Parathyroid adenoma (tissue), 2 donors: ENCODE data around the gene NFE2L3.
"Not testable (repeated sequence)": the region's sequence is repeated elsewhere in the genome, so short reads cannot be mapped to it uniquely, and the experiment has no call there.

Experiments
- H2AFZ ChIP-seq: fragments of 300-600 bp; sonication (generic); one replicate; pipeline ENCODE4 v1.7.0; 2017; ENCODE audit warnings: antibody characterized with exemption, mild to moderate bottlenecking
- H3K27ac ChIP-seq: fragments of 300-600 bp; sonication (generic); one replicate; pipeline ENCODE4 v1.7.0; 2017
- H3K27me3 ChIP-seq: fragments of 300-600 bp; sonication (generic); one replicate; pipeline ENCODE4 v1.7.0; 2017; ENCODE audit warnings: low read length; ENCODE audit not compliant: control insufficient read depth, insufficient read depth
- H3K36me3 ChIP-seq: fragments of 300-600 bp; sonication (generic); one replicate; pipeline ENCODE4 v1.7.0; 2017; ENCODE audit warnings: low read length; ENCODE audit not compliant: control insufficient read depth, insufficient read depth
- H3K4me1 ChIP-seq: fragments of 300-600 bp; sonication (generic); one replicate; pipeline ENCODE4 v1.7.0; 2017; ENCODE audit warnings: control low read depth
- H3K4me2 ChIP-seq: fragments of 300-600 bp; sonication (generic); one replicate; pipeline ENCODE4 v1.7.0; 2017; ENCODE audit warnings: low read length
- H3K4me3 ChIP-seq: fragments of 300-600 bp; sonication (generic); one replicate; pipeline ENCODE4 v1.7.0; 2017; ENCODE audit warnings: low read depth, low read length
- H3K79me2 ChIP-seq: fragments of 300-600 bp; sonication (generic); one replicate; pipeline ENCODE4 v1.7.0; 2017; ENCODE audit warnings: control low read depth
- H3K9ac ChIP-seq: fragments of 300-600 bp; sonication (generic); one replicate; pipeline ENCODE4 v1.7.0; 2017; ENCODE audit warnings: mild to moderate bottlenecking
- H3K9me3 ChIP-seq: fragments of 300-600 bp; sonication (generic); one replicate; pipeline ENCODE4 v1.7.0; 2017; ENCODE audit warnings: low read length; ENCODE audit not compliant: control insufficient read depth
- TF ChIP-seq, protein P1 (sequence below): fragments of 300-600 bp; sonication (generic); IDR thresholded peaks from one replicate; pipeline ENCODE4 v1.7.0; 2017; ENCODE audit warnings: antibody characterized with exemption, mild to moderate bottlenecking
- donor health status: primary hyperparathyroidism.

The NFE2L3 gene

DNA sequence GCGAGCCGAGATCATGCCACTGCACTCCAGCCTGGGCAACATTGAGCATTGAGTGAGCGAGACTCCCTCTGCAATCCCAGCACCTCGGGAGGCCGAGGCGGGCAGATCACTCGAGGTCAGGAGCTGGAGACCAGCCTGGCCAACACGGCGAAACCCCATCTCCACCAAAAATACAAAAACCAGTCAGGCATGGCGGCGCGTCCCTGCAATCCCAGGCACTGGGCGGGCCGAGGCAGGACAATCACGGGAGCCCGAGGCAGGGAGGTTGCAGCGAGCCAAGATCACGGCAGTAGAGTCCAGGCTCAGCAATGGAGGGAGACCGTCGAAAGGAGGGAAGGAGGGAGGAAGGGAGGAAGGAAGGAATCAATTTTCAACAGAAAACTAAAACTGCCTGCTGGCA lies 25.3 kb downstream of the NFE2L3 start:
- not testable (repeated sequence) for H3K36me3 ChIP-seq, H3K27me3 ChIP-seq, H3K9ac ChIP-seq, H3K9me3 ChIP-seq, H2AFZ ChIP-seq, H3K4me2 ChIP-seq, H3K4me1 ChIP-seq, H3K79me2 ChIP-seq, H3K27ac ChIP-seq, H3K4me3 ChIP-seq

DNA sequence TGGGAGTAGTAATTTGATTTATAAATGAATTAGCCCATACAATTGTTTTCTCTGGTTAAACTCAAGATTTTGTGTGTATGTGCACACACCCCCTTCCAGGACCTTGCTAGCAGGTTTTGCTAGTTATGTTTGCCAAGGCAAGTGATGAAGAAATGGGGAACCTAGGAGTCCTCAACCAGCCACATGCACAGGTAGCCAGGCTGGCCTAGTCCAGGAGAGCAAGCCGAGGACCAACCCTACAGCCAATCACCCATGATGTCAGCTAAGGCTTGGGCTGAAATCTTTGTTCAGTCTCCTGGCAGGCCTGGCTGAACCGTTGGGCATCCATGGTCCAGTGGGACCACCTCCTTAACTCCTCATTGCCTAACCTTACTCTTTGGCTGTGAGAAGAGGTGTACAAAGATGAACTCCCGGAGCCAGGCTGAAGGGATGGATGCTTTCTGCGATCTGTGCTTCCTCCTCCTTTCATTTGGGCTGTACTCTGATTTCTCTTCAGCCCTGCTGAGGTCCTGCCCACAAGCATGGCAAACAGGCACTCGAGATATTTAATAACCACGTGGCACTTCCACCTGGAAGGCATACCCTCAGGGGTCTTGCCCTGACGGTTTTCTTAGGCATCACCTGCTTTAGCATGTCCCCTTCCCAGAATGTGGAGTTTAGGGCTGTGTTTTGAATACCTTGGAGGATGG lies 26.4 kb downstream of the NFE2L3 start:
- H3K9me3 ChIP-seq, result no peaks in the 10 kb centered on the region
- no peaks in the 10 kb centered on the region for H3K27me3 ChIP-seq
- no peaks in the 10 kb centered on the region for H3K36me3 ChIP-seq
- no peak overlapping the region for H3K27ac ChIP-seq
- H2AFZ ChIP-seq, result no peak overlapping the region
- TF ChIP-seq, protein P1, sequence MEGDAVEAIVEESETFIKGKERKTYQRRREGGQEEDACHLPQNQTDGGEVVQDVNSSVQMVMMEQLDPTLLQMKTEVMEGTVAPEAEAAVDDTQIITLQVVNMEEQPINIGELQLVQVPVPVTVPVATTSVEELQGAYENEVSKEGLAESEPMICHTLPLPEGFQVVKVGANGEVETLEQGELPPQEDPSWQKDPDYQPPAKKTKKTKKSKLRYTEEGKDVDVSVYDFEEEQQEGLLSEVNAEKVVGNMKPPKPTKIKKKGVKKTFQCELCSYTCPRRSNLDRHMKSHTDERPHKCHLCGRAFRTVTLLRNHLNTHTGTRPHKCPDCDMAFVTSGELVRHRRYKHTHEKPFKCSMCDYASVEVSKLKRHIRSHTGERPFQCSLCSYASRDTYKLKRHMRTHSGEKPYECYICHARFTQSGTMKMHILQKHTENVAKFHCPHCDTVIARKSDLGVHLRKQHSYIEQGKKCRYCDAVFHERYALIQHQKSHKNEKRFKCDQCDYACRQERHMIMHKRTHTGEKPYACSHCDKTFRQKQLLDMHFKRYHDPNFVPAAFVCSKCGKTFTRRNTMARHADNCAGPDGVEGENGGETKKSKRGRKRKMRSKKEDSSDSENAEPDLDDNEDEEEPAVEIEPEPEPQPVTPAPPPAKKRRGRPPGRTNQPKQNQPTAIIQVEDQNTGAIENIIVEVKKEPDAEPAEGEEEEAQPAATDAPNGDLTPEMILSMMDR, result no peak
- peaks cover 2% of the 10 kb centered on the region for H3K4me1 ChIP-seq
- no peak overlapping the region for H3K9ac ChIP-seq
- H3K4me3 ChIP-seq, result no peak overlapping the region
- H3K4me2 ChIP-seq, result no peak overlapping the region
- H3K79me2 ChIP-seq, result no peaks in the 10 kb centered on the region

DNA sequence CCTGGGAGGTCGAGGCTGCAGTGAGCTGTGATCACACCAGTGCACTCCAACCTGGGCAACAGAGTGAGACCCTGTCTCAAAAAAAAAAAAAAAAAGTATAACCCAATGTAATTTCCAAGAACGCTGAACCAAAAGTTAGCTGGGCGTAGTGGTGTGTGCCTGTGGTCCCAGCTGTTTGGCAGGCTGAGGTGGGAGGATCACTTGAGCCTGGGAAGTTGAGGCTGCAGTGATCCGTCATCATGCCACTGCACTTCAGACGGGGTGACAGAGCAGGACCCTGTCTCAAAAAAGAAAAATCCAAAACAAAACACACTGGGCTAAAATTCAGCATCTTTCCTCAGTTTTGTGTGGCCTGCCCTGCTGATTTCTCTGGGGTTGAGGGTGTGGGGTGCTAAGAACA lies 27.4 kb downstream of the NFE2L3 start:
- H3K27me3 ChIP-seq, result no peaks in the 10 kb centered on the region
- no peaks in the 10 kb centered on the region for H3K36me3 ChIP-seq
- H3K79me2 ChIP-seq, result no peaks in the 10 kb centered on the region
- H3K4me2 ChIP-seq, result no peak overlapping the region
- H3K4me1 ChIP-seq, result peaks cover 2% of the 10 kb centered on the region
- no peak overlapping the region for H2AFZ ChIP-seq
- H3K9me3 ChIP-seq, result no peaks in the 10 kb centered on the region
- H3K27ac ChIP-seq, result no peak overlapping the region
- TF ChIP-seq, protein P1, result no peak
- no peak overlapping the region for H3K9ac ChIP-seq
- no peak overlapping the region for H3K4me3 ChIP-seq

DNA sequence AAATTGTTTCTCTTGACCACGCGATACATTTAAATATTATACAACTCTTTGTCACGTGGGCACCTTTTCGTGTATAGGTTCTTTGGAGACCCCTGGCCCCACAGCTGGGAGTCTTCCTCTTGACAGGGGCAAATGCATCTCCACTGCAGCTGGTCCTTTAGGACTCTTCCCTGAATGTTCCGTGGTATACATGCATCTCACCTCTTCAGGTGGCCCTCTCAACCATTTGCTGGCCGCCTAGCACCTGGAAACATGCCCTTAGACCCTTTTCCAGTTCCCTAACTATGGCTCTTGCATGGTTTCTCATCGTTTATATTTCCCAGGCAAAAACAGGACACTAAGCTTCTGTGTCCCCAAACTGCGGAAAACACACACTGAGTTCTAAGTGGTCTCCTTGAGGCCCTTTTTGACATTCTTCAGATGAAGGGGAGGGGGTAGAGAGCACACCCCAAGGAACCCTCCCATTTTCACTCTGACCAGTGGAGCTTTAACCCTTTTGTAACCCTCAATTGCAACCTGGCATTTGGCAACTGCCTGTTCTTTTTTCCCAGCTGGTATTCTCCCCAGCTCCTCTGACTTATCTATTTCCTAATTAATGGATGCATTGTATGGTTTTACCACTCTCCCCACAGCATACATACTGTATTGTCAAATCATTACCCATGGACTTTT lies 28.0 kb downstream of the NFE2L3 start:
- no peak overlapping the region for H2AFZ ChIP-seq
- no peaks in the 10 kb centered on the region for H3K9me3 ChIP-seq
- no peaks in the 10 kb centered on the region for H3K79me2 ChIP-seq
- H3K4me1 ChIP-seq, result peaks cover 2% of the 10 kb centered on the region
- TF ChIP-seq, protein P1, result no peak
- H3K36me3 ChIP-seq, result no peaks in the 10 kb centered on the region
- H3K4me2 ChIP-seq, result no peak overlapping the region
- H3K4me3 ChIP-seq, result no peak overlapping the region
- no peaks in the 10 kb centered on the region for H3K27me3 ChIP-seq
- H3K27ac ChIP-seq, result no peak overlapping the region
- H3K9ac ChIP-seq, result no peak overlapping the region

DNA sequence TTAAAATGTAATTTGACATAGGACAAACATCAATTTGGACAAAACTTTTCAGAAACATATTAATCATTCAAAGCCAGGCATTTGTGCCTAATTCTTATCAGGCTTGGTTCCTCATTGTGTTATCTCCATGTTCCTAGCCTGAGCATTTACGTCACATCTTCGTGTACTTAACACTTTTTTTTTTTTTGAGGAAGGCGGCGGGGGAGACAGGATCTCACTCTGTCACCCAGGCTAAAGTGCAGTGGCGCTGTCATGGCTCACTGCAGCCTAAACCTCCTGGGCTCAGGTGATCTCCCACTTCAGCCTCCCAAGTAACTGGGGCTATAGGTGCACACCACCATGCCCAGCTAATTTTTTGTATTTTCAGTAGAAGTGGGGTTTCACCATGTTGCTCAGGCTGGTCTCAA lies 28.8 kb downstream of the NFE2L3 start:
- Histone ChIP-seq H3K79me2 (no peaks in the 10 kb centered on the region), H3K27me3 (no peaks in the 10 kb centered on the region), H3K27ac (no peak overlapping the region), H3K4me3 (no peak overlapping the region), H3K9me3 (no peaks in the 10 kb centered on the region), H2AFZ (no peak overlapping the region), H3K4me2 (no peak overlapping the region), H3K4me1 (peaks cover 2% of the 10 kb centered on the region), H3K36me3 (no peaks in the 10 kb centered on the region), H3K9ac (no peak overlapping the region)
- TF ChIP-seq, protein P1, result no peak
